Keratinocyte (primary cell): ENCODE results near the gene SMG9. TPM values are rescaled to one million over a fixed set of nuclear protein-coding genes. Genes with fewer than 3 reads are reported as not detected.

Source experiments
- DNase-seq: peaks from one replicate; pipeline ENCODE4 v3.0.0-alpha.2; 2011; ENCODE audit warnings: low read depth, missing footprints, low spot score
- FAIRE-seq: peaks from 2 replicates; lab custom pipeline; 2011; peaks lifted over from hg19 to GRCh38; lab: Jason Lieb, UNC
- H2AFZ ChIP-seq: 2 replicates; pipeline ENCODE4 v1.6.0; 2012; ENCODE audit warnings: low read length, control low read depth, inconsistent platforms; ENCODE audit not compliant: control insufficient read depth
- H3K27ac ChIP-seq: 2 replicates; pipeline ENCODE4 v1.5.1; 2011; ENCODE audit warnings: low read length; ENCODE audit not compliant: control insufficient read depth, insufficient read depth
- H3K27me3 ChIP-seq: 3 replicates; pipeline ENCODE4 v1.6.0; 2011; ENCODE audit warnings: low read length; ENCODE audit not compliant: control insufficient read depth, insufficient read depth; ENCODE audit errors: extremely low read depth
- H3K36me3 ChIP-seq, 2 experiments: 2 replicates in 1 of 2; 3 replicates in 1 of 2; pipeline ENCODE4 v1.5.1; 2011; ENCODE audit warnings: low read length in 2 of 2, mild to moderate bottlenecking in 1 of 2; ENCODE audit not compliant: control insufficient read depth in 2 of 2, insufficient read depth in 2 of 2; ENCODE audit errors: extremely low read depth in 1 of 2
- H3K4me1 ChIP-seq: 3 replicates; pipeline ENCODE4 v1.5.1; 2011; ENCODE audit warnings: low read length; ENCODE audit not compliant: control insufficient read depth, insufficient read depth; ENCODE audit errors: extremely low read depth
- H3K4me2 ChIP-seq: 3 replicates; pipeline ENCODE4 v1.6.0; 2011; ENCODE audit warnings: low read depth, low read length; ENCODE audit not compliant: control insufficient read depth, insufficient read depth; ENCODE audit errors: extremely low read depth
- H3K4me3 ChIP-seq, 3 experiments: fragments of 200-600 bp in 1 of 3; sonication (generic) in 1 of 3; 2 replicates in 2 of 3; 3 replicates in 1 of 3; pipeline ENCODE4 v1.5.1; 2011 to 2016; ENCODE audit warnings: low read length in 3 of 3, mild to moderate bottlenecking in 3 of 3, control low read depth in 2 of 3, inconsistent platforms in 1 of 3, low read depth in 1 of 3, mixed read lengths in 1 of 3, mixed run types in 1 of 3, moderate library complexity in 1 of 3; ENCODE audit not compliant: control insufficient read depth in 2 of 3, insufficient read depth in 2 of 3; ENCODE audit errors: extremely low read depth in 1 of 3
- H3K79me2 ChIP-seq: 2 replicates; pipeline ENCODE4 v1.6.0; 2012; ENCODE audit warnings: low read length; ENCODE audit not compliant: control insufficient read depth, insufficient read depth
- H3K9ac ChIP-seq: 3 replicates; pipeline ENCODE4 v1.6.0; 2011; ENCODE audit warnings: low read length; ENCODE audit not compliant: control insufficient read depth, insufficient read depth; ENCODE audit errors: extremely low read depth
- H3K9me1 ChIP-seq: 3 replicates; pipeline ENCODE4 v1.6.0; 2011; ENCODE audit warnings: low read length; ENCODE audit not compliant: control insufficient read depth, insufficient read depth; ENCODE audit errors: extremely low read depth
- H3K9me3 ChIP-seq: 2 replicates; pipeline ENCODE4 v1.5.1; 2012; ENCODE audit warnings: low read depth, low read length; ENCODE audit not compliant: control insufficient read depth
- H4K20me1 ChIP-seq: 3 replicates; pipeline ENCODE4 v1.6.0; 2011; ENCODE audit warnings: low read length; ENCODE audit not compliant: control insufficient read depth, insufficient read depth; ENCODE audit errors: extremely low read depth
- CTCF ChIP-seq, 3 experiments: IDR thresholded peaks in 1 of 3; conservative IDR thresholded peaks in 1 of 3; optimal IDR thresholded peaks in 1 of 3; 2 replicates in 2 of 3; 3 replicates in 1 of 3; pipeline versions ENCODE3 to v1.5.1; 2011; ENCODE audit warnings: low read length in 3 of 3, mild to moderate bottlenecking in 3 of 3, moderate library complexity in 2 of 3, control low read depth in 1 of 3, inconsistent platforms in 1 of 3; ENCODE audit not compliant: insufficient read depth in 2 of 3; ENCODE audit errors: extremely low read depth in 1 of 3
- EZH2 ChIP-seq: IDR thresholded peaks from one replicate; pipeline ENCODE4 v1.6.1; 2012; ENCODE audit warnings: inconsistent platforms, mild to moderate bottlenecking, low read length, moderate library complexity
- dilution Hi-C: fragments of 300-500 bp; cut with MboI; formaldehyde crosslinking; loops from one replicate; pipeline ENCODE4 v1.7.0; 2020; ENCODE audit warnings: low sequenced_read_pairs; ENCODE audit not compliant: extremely low pct_ligation_motif_present
- polyA plus RNA-seq, 5 experiments: library from polyadenylated mRNA; depleted of rRNA in 3 of 5; stranded (reverse) in 3 of 5; stranded (forward) in 1 of 5; unstranded in 1 of 5; fragments of >200 nt; gene quantifications; 1 replicate in 1 of 5; 2 replicates in 3 of 5; 3 replicates in 1 of 5; pipeline versions ENCODE4 v1.2.1 to v1.2.3, GENCODE V29; 2011 to 2012; ENCODE audit warnings: missing spikeins in 2 of 5, low read depth in 1 of 5, low replicate concordance in 1 of 5

The SMG9 gene
- polyA plus RNA-seq, 1 donor (not counting 4 experiments of a cell fraction or from before 2014, with no cell fraction given): 15.6 TPM

GRCh38 chr19:43713208-43713607 is 41.6 kb downstream of the SMG9 start:
- Histone ChIP-seq H3K27ac (no peak overlapping the region), H3K4me3 (no peak overlapping the region), H3K9ac (no peak overlapping the region), H3K27me3 (no peaks in the 10 kb centered on the region), H3K9me1 (no peaks in the 10 kb centered on the region), H3K9me3 (peaks cover 3% of the 10 kb centered on the region), H3K36me3 (no peaks in the 10 kb centered on the region), H3K4me1 (no peaks in the 10 kb centered on the region), H2AFZ (no peak overlapping the region), H3K4me2 (no peak overlapping the region), H3K79me2 (no peaks in the 10 kb centered on the region), H4K20me1 (no peaks in the 10 kb centered on the region)
- no peak for TF ChIP-seq CTCF (optimal IDR thresholded peaks at IDR 0.05 in 1 of 3, IDR thresholded peaks at IDR 0.05 in 1 of 3, conservative IDR thresholded peaks at IDR 0.05 in 1 of 3; ENCODE audit: extremely low read depth in 1 of 3, insufficient read depth in 2 of 3, low read length in 3 of 3)
- TF ChIP-seq EZH2: no peak
- no peak for FAIRE-seq
- DNase-seq: no peak
- dilution Hi-C loops: no loop called here

GRCh38 chr19:43711751-43712355 is 42.9 kb downstream of the SMG9 start:
- dilution Hi-C loops: no loop called here
- no peak for FAIRE-seq

More at GRCh38 chr19:43711751-43712355, 42.9 kb downstream of the SMG9 start:
- Histone ChIP-seq H3K27me3 (no peaks in the 10 kb centered on the region), H3K4me2 (no peak overlapping the region), H3K4me3 (no peak overlapping the region), H3K9ac (no peak overlapping the region), H3K27ac (no peak overlapping the region), H3K9me1 (no peaks in the 10 kb centered on the region), H4K20me1 (no peaks in the 10 kb centered on the region), H3K9me3 (peaks cover 3% of the 10 kb centered on the region), H3K4me1 (no peaks in the 10 kb centered on the region), H3K36me3 (no peaks in the 10 kb centered on the region), H3K79me2 (no peaks in the 10 kb centered on the region), H2AFZ (no peak overlapping the region)
- no peak for DNase-seq
- TF ChIP-seq CTCF (optimal IDR thresholded peaks at IDR 0.05 in 1 of 3, IDR thresholded peaks at IDR 0.05 in 1 of 3, conservative IDR thresholded peaks at IDR 0.05 in 1 of 3; ENCODE audit: extremely low read depth in 1 of 3, insufficient read depth in 2 of 3, low read length in 3 of 3): no peak
- TF ChIP-seq EZH2: no peak
